ENCODE data around the gene THSD7A. TPM values are rescaled to one million over a fixed set of nuclear protein-coding genes. Genes with fewer than 3 reads are reported as not detected.

The THSD7A gene
- total and polyA plus RNA-seq, 4 donors, result 0.15 to 2.7 (median 1.9) TPM

DNA sequence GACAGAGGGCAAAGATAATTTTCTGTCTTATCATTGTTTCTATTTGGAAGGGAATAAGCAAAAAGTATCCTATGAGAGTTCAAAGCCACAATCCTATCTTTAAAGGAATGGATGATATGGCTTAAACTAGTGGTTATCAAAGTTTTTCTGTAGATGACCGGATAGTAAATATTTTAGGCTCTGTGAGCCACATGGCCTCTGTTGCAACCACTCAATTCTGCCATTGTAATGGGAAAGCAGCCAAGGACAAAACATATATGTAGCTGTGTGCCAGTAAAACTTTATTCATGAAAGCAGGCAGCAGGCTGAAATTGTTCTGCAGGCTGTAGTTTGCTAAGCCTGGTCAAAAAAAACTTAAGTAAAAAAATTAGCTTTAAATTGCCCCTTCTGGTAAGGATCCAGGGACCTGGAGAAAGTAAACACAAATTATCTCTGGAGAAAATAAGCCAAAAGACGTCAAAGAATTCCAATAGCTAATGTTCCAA is 73.3 kb downstream of the THSD7A start:
- H3K4me1 ChIP-seq (ENCODE audit: control insufficient read depth in 4 of 4, insufficient read depth in 4 of 4, low read length in 3 of 4), result no peaks in the 10 kb centered on the region
- WGBS, result 58% methylated on average over 2 of the region's 2 CpGs
- no peak overlapping the region for H3K9ac ChIP-seq (ENCODE audit: low read depth in 1 of 2, low read length in 2 of 2)
- no peaks in the 10 kb centered on the region for H3K9me3 ChIP-seq (ENCODE audit: control insufficient read depth in 4 of 4, low read length in 3 of 4)
- no peaks in the 10 kb centered on the region for H3K36me3 ChIP-seq (ENCODE audit: control insufficient read depth in 4 of 4, insufficient read depth in 3 of 4, low read depth in 1 of 4, low read length in 3 of 4)
- no peaks in the 10 kb centered on the region for H3K27me3 ChIP-seq (ENCODE audit: control insufficient read depth in 4 of 4, insufficient read depth in 4 of 4, low read length in 3 of 4)
- H3K27ac ChIP-seq (ENCODE audit: low read depth in 1 of 2, low read length in 2 of 2), result no peak overlapping the region
- H3K4me3 ChIP-seq (ENCODE audit: low read depth in 1 of 3, low read length in 3 of 3), result no peak overlapping the region
- TF ChIP-seq GABPA (IDR thresholded peaks at IDR 0.05 in 1 of 2, conservative IDR thresholded peaks at IDR 0.05 in 1 of 2) (no peak), FOXA1 (IDR thresholded peaks at IDR 0.05) (no peak), FOXA2 (IDR thresholded peaks at IDR 0.05) (no peak), TAF1 (conservative IDR thresholded peaks at IDR 0.05) (no peak), RAD21 (IDR thresholded peaks at IDR 0.05) (no peak), SP1 (IDR thresholded peaks at IDR 0.05) (no peak), HNF4G (IDR thresholded peaks at IDR 0.05) (no peak), RXRA (IDR thresholded peaks at IDR 0.05) (no peak), HNF4A (conservative IDR thresholded peaks at IDR 0.05) (no peak), JUND (IDR thresholded peaks at IDR 0.05) (no peak)
- TF ChIP-seq, protein P1, sequence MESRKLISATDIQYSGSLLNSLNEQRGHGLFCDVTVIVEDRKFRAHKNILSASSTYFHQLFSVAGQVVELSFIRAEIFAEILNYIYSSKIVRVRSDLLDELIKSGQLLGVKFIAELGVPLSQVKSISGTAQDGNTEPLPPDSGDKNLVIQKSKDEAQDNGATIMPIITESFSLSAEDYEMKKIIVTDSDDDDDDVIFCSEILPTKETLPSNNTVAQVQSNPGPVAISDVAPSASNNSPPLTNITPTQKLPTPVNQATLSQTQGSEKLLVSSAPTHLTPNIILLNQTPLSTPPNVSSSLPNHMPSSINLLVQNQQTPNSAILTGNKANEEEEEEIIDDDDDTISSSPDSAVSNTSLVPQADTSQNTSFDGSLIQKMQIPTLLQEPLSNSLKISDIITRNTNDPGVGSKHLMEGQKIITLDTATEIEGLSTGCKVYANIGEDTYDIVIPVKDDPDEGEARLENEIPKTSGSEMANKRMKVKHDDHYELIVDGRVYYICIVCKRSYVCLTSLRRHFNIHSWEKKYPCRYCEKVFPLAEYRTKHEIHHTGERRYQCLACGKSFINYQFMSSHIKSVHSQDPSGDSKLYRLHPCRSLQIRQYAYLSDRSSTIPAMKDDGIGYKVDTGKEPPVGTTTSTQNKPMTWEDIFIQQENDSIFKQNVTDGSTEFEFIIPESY (IDR thresholded peaks at IDR 0.05), result no peak
- TF ChIP-seq, protein P2, sequence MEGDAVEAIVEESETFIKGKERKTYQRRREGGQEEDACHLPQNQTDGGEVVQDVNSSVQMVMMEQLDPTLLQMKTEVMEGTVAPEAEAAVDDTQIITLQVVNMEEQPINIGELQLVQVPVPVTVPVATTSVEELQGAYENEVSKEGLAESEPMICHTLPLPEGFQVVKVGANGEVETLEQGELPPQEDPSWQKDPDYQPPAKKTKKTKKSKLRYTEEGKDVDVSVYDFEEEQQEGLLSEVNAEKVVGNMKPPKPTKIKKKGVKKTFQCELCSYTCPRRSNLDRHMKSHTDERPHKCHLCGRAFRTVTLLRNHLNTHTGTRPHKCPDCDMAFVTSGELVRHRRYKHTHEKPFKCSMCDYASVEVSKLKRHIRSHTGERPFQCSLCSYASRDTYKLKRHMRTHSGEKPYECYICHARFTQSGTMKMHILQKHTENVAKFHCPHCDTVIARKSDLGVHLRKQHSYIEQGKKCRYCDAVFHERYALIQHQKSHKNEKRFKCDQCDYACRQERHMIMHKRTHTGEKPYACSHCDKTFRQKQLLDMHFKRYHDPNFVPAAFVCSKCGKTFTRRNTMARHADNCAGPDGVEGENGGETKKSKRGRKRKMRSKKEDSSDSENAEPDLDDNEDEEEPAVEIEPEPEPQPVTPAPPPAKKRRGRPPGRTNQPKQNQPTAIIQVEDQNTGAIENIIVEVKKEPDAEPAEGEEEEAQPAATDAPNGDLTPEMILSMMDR (IDR thresholded peaks at IDR 0.05; ENCODE audit: low read depth, low read length, missing input control), result no peak
- TF ChIP-seq, protein P3, sequence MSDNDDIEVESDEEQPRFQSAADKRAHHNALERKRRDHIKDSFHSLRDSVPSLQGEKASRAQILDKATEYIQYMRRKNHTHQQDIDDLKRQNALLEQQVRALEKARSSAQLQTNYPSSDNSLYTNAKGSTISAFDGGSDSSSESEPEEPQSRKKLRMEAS (IDR thresholded peaks at IDR 0.05), result no peak
- DNase-seq (ENCODE audit: low spot score), result no peak

DNA sequence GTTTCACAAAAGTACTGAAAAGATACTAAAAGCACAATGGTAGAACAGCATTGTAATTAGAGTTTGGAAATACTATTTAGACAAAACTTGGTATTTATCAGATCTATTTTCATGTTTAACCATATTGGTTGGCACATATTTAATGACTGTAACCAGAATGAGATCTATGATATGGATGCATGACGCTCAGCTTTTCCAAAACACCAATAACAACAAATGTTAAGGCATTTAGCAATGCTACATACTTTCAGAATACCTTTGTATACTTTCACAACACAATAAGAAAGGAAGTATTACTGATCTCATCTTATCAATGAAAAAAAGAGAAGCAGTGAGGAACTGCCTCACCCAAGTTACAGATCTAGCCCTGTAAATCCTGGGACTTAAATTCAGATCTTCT is 74.8 kb downstream of the THSD7A start:
- Histone ChIP-seq H3K27ac (ENCODE audit: low read depth in 1 of 2, low read length in 2 of 2) (no peak overlapping the region), H3K4me3 (ENCODE audit: low read depth in 1 of 3, low read length in 3 of 3) (no peak overlapping the region), H3K4me1 (ENCODE audit: control insufficient read depth in 4 of 4, insufficient read depth in 4 of 4, low read length in 3 of 4) (no peaks in the 10 kb centered on the region), H3K9me3 (ENCODE audit: control insufficient read depth in 4 of 4, low read length in 3 of 4) (no peaks in the 10 kb centered on the region), H3K27me3 (ENCODE audit: control insufficient read depth in 4 of 4, insufficient read depth in 4 of 4, low read length in 3 of 4) (no peaks in the 10 kb centered on the region), H3K9ac (ENCODE audit: low read depth in 1 of 2, low read length in 2 of 2) (no peak overlapping the region), H3K36me3 (ENCODE audit: control insufficient read depth in 4 of 4, insufficient read depth in 3 of 4, low read depth in 1 of 4, low read length in 3 of 4) (no peaks in the 10 kb centered on the region)
- WGBS, result 91% methylated on average over 1 of the region's 1 CpG
- no peak for TF ChIP-seq RXRA (IDR thresholded peaks at IDR 0.05)
- TF ChIP-seq HNF4G (IDR thresholded peaks at IDR 0.05), result no peak
- no peak for TF ChIP-seq NR2F2 (IDR thresholded peaks at IDR 0.05)
- TF ChIP-seq FOXA2 (IDR thresholded peaks at IDR 0.05), result no peak
- no peak for TF ChIP-seq SP1 (IDR thresholded peaks at IDR 0.05)
- no peak for TF ChIP-seq GABPA (IDR thresholded peaks at IDR 0.05 in 1 of 2, conservative IDR thresholded peaks at IDR 0.05 in 1 of 2)
- DNase-seq (ENCODE audit: low spot score), result no peak

DNA sequence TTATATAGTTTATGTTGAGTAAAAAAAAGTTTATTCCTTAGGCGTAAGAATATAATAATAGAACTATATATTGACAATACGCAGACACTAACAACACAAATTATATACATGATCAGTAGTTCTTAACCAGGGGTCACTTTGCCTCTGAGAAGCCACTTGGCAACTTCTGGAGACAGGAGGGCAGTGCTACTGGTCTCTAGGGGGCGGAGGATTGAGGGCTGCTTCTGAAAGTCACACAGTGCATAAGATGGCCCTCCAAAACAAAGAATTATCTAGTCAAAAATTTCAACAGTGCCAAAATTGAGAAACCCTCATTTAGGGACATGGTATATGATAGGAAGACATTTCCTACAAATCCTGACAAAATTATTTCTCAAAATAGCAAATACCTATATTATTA is 77.1 kb downstream of the THSD7A start:
- no peak overlapping the region for H3K4me3 ChIP-seq (ENCODE audit: low read depth in 1 of 3, low read length in 3 of 3)
- no peaks in the 10 kb centered on the region for H3K9me3 ChIP-seq (ENCODE audit: control insufficient read depth in 4 of 4, low read length in 3 of 4)
- no peaks in the 10 kb centered on the region for H3K36me3 ChIP-seq (ENCODE audit: control insufficient read depth in 4 of 4, insufficient read depth in 3 of 4, low read depth in 1 of 4, low read length in 3 of 4)
- H3K9ac ChIP-seq (ENCODE audit: low read depth in 1 of 2, low read length in 2 of 2), result no peak overlapping the region
- H3K4me1 ChIP-seq (ENCODE audit: control insufficient read depth in 4 of 4, insufficient read depth in 4 of 4, low read length in 3 of 4), result no peaks in the 10 kb centered on the region
- WGBS, result 95% methylated on average over 3 of the region's 3 CpGs
- DNase-seq (ENCODE audit: low spot score), result no peak
- H3K27me3 ChIP-seq (ENCODE audit: control insufficient read depth in 4 of 4, insufficient read depth in 4 of 4, low read length in 3 of 4), result no peaks in the 10 kb centered on the region
- H3K27ac ChIP-seq (ENCODE audit: low read depth in 1 of 2, low read length in 2 of 2), result no peak overlapping the region
- TF ChIP-seq RXRA (IDR thresholded peaks at IDR 0.05), result no peak
- no peak for TF ChIP-seq FOXA1 (IDR thresholded peaks at IDR 0.05)
- TF ChIP-seq, protein P2 (IDR thresholded peaks at IDR 0.05; ENCODE audit: low read depth, low read length, missing input control), result no peak
- no peak for TF ChIP-seq SP1 (IDR thresholded peaks at IDR 0.05)
- TF ChIP-seq HNF4G (IDR thresholded peaks at IDR 0.05), result no peak
- TF ChIP-seq JUND (IDR thresholded peaks at IDR 0.05), result no peak
- TF ChIP-seq, protein P1 (IDR thresholded peaks at IDR 0.05), result no peak
- no peak for TF ChIP-seq YY1 (IDR thresholded peaks at IDR 0.05)
- TF ChIP-seq, protein P4, sequence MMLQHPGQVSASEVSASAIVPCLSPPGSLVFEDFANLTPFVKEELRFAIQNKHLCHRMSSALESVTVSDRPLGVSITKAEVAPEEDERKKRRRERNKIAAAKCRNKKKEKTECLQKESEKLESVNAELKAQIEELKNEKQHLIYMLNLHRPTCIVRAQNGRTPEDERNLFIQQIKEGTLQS (IDR thresholded peaks at IDR 0.05), result no peak
- TF ChIP-seq EGR1 (IDR thresholded peaks at IDR 0.05; ENCODE audit: low read depth in 2 of 2), result no peak
- no peak for TF ChIP-seq HNF4A (conservative IDR thresholded peaks at IDR 0.05)
- no peak for TF ChIP-seq NR2F2 (IDR thresholded peaks at IDR 0.05)
- TF ChIP-seq, protein P3 (IDR thresholded peaks at IDR 0.05), result no peak

All from liver (tissue), 9 donors.